ENCODE measurements around the gene SERPINB1. TPM values are rescaled to one million over a fixed set of nuclear protein-coding genes. Genes with fewer than 3 reads are reported as not detected.
"Not testable (repeated sequence)": the region's sequence is repeated elsewhere in the genome, so short reads cannot be mapped to it uniquely, and the experiment has no call there.

The SERPINB1 gene
- total RNA-seq, 1 experiment from 2014 or later = 73.2 TPM

- TF ChIP-seq, protein P1, sequence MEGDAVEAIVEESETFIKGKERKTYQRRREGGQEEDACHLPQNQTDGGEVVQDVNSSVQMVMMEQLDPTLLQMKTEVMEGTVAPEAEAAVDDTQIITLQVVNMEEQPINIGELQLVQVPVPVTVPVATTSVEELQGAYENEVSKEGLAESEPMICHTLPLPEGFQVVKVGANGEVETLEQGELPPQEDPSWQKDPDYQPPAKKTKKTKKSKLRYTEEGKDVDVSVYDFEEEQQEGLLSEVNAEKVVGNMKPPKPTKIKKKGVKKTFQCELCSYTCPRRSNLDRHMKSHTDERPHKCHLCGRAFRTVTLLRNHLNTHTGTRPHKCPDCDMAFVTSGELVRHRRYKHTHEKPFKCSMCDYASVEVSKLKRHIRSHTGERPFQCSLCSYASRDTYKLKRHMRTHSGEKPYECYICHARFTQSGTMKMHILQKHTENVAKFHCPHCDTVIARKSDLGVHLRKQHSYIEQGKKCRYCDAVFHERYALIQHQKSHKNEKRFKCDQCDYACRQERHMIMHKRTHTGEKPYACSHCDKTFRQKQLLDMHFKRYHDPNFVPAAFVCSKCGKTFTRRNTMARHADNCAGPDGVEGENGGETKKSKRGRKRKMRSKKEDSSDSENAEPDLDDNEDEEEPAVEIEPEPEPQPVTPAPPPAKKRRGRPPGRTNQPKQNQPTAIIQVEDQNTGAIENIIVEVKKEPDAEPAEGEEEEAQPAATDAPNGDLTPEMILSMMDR (IDR thresholded peaks at IDR 0.05 in 2 of 3, conservative IDR thresholded peaks at IDR 0.05 in 1 of 3; ENCODE audit: borderline replicate concordance in 1 of 3, insufficient read depth in 1 of 3, low read depth in 2 of 3, low read length in 2 of 3) = no peak
- TF ChIP-seq EZH2phosphoT487 (IDR thresholded peaks at IDR 0.05; ENCODE audit: borderline replicate concordance) = no peak
These were observed 39.1 kb downstream of the SERPINB1 start (continued) for GRCh38 chr6:2802521-2803060.

GRCh38 chr6:2801687-2802086, 40.0 kb downstream of the SERPINB1 start:
- H3K4me3 ChIP-seq (replicated peaks in 1 of 2; ENCODE audit: low read depth in 1 of 2, low read length in 2 of 2); H3K36me3 ChIP-seq (ENCODE audit: control insufficient read depth in 1 of 2, insufficient read depth in 2 of 2, low read length in 2 of 2); H3K27me3 ChIP-seq (ENCODE audit: insufficient read depth, low read length); H3K4me2 ChIP-seq (ENCODE audit: low read length); POLR2A ChIA-PET; ATAC-seq; intact Hi-C loops (cut with micrococcal nuclease); CTCF ChIA-PET; H4K20me1 ChIP-seq (ENCODE audit: insufficient read depth); H3K79me2 ChIP-seq (ENCODE audit: insufficient read depth, low read length); DNase-seq (ENCODE audit: low read depth, low spot score); RAD21 ChIA-PET (ENCODE audit: low non-redundant PET in 1 of 2, low total read pairs in 2 of 2, uncharacterized antibody in 2 of 2, unreplicated experiment in 2 of 2); BruUV-seq (replicated peaks); H3K27ac ChIP-seq (ENCODE audit: low read depth, low read length); H3K9me3 ChIP-seq (ENCODE audit: control insufficient read depth in 1 of 2, insufficient read depth in 1 of 2, low read depth in 1 of 2, low read length in 2 of 2); H2AFZ ChIP-seq (ENCODE audit: low read depth, low read length, poor library complexity, severe bottlenecking); H3K9me2 ChIP-seq (ENCODE audit: insufficient read depth); H3K9ac ChIP-seq (ENCODE audit: low read length): not testable (repeated sequence)
- peaks cover 0 to 38% of the 10 kb centered on the region in 2 experiments; a peak in 1 of 4 replicates for H3K4me1 ChIP-seq (ENCODE audit: control insufficient read depth in 1 of 2, insufficient read depth in 2 of 2, low read length in 2 of 2)

GRCh38 chr6:2800552-2801316, 40.9 kb downstream of the SERPINB1 start:
- Histone ChIP-seq H3K4me1 (ENCODE audit: control insufficient read depth in 1 of 2, insufficient read depth in 2 of 2, low read length in 2 of 2) (peaks cover 0 to 35% of the 10 kb centered on the region in 2 experiments; a peak in 1 of 4 replicates), H3K4me2 (ENCODE audit: low read length) (no peak overlapping the region), H3K36me3 (ENCODE audit: control insufficient read depth in 1 of 2, insufficient read depth in 2 of 2, low read length in 2 of 2) (no peaks in the 10 kb centered on the region), H3K9ac (ENCODE audit: low read length) (no peak overlapping the region), H4K20me1 (ENCODE audit: insufficient read depth) (no peaks in the 10 kb centered on the region), H3K79me2 (ENCODE audit: insufficient read depth, low read length) (no peaks in the 10 kb centered on the region), H3K9me3 (ENCODE audit: control insufficient read depth in 1 of 2, insufficient read depth in 1 of 2, low read depth in 1 of 2, low read length in 2 of 2) (no peaks in the 10 kb centered on the region), H3K9me2 (ENCODE audit: insufficient read depth) (no peaks in the 10 kb centered on the region), H3K4me3 (replicated peaks in 1 of 2; ENCODE audit: low read depth in 1 of 2, low read length in 2 of 2) (no peak overlapping the region), H2AFZ (ENCODE audit: low read depth, low read length, poor library complexity, severe bottlenecking) (no peak overlapping the region), H3K27ac (ENCODE audit: low read depth, low read length) (no peak overlapping the region), H3K27me3 (ENCODE audit: insufficient read depth, low read length) (no peaks in the 10 kb centered on the region)
- DNase-seq (ENCODE audit: low read depth, low spot score) = no peak
- ChIA-PET CTCF (no interaction called here), POLR2A (no interaction called here), RAD21 (ENCODE audit: low non-redundant PET in 1 of 2, low total read pairs in 2 of 2, uncharacterized antibody in 2 of 2, unreplicated experiment in 2 of 2) (no interaction called here)
- TF ChIP-seq SRF (IDR thresholded peaks at IDR 0.05; ENCODE audit: low read depth) = no peak
- BruUV-seq (replicated peaks) = no TSS peak
- no peak for ATAC-seq
- intact Hi-C loops (cut with micrococcal nuclease) = no loop called here
